Posterior vena cava (tissue), 2 donors: ENCODE measurements around the gene FBLN2. TPM values are rescaled to one million over a fixed set of nuclear protein-coding genes. Genes with fewer than 3 reads are reported as not detected.

Experiments used
- DNase-seq: peaks from one replicate; pipeline ENCODE4 v3.0.0-alpha.2; 2020; ENCODE audit warnings: low spot score
- intact Hi-C, 2 donors: fragments of 100-400 bp; cut with DNase I; formaldehyde crosslinking; loops; one replicate each; pipeline versions ENCODE4 v1.14.1 to v1.14.2; 2022 to 2023
- total RNA-seq, 2 donors: library from RNA; stranded (reverse); fragmentation: NEBNext Ultra II Directional; extraction: Animal tissue kit (Norgen Biotek cat#: 25700); gene quantifications; one replicate each; pipeline ENCODE4 v1.2.1, GENCODE V29; 2021
- donor health status: DM: yes; HTN: yes; CAD: no.
- donor health status: DM: yes; HTN: yes; CAD: no.

Gene FBLN2
- total RNA-seq, 2 donors from 2014 or later = 283 to 585 TPM

DNA sequence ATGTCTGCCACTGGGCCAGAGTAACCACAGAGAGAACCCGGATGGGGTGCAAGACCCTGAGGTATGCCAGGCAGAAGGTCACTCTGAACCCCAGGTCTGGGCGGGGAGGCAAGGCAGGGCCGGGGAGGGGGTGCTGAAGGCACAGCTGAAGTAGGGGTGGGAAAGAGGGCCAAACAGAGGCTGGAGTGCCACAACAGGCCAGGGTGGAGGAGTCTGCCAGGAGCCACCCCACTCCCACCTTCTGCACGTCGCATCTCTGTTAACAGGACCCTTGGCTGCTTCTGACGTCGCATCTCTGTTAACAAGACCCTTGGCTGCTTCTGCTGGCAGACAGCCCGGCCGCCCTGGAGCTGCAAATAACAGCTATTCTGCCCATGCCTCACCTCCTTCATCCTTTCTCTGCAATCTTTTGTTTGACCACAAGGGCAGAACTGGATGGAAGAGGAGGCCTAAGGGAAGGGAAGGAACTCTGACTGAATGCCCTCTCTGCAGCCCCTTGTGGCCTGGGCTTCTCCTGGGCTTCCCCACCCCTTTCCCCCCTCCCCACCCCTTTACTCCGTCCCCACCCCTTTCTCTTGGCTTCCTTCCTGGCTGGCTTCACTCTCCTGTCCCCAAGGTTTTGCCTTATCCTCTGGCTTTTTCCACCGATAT lies 20.6 kb upstream of the FBLN2 start:
- DNase-seq = peak; percentile 75
- intact Hi-C loops = no loop called here

DNA sequence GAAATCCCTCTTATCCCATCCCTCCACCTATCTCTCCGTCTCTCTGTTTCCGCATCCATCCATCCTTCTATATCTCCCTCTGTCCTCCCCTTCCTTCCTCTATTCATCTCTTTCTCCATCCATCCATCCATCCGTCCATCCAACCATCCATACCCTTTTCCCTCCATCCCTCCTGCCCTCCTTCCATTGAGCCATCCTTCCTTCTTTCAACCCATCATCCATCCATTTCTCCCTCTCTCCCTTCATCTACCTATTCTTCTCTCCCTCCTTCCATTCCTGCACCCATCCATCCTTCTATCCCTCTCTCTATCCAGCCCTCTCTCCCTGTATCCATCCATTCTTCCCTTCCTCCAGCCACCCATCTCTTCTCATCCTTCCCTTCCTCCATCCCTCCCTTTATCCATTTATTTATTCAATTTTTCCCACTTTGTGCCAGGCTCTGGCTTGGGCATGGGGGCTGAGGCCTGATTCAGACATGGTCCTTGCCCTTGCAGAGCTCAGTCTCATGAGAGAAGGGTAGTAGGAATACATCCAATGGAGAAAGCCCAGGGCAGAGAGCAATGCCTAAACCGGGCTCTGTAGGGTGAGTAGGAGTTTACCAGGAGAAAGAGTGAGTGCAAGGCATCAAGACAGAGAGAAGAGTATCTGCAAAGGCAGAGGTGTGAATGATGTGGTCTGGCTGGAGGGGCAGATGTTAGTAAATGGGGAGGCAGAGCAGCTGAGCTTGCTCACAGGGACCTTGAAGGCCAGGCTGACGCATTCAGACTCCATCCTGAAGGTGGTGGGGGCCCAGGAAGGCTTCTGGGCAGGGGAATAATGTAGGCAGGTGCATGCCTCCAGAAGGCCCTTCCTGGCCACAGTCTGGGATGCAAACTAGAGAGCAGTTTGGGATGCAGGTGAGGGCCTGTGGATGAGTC lies 19.5 kb upstream of the FBLN2 start:
- intact Hi-C loops = loop anchor here in 1 of 2 donors (5.0 kb wide), 1 partner anchor 872 kb away; no protein-coding TSS in a partner anchor
- peak; percentile 26 for DNase-seq

DNA sequence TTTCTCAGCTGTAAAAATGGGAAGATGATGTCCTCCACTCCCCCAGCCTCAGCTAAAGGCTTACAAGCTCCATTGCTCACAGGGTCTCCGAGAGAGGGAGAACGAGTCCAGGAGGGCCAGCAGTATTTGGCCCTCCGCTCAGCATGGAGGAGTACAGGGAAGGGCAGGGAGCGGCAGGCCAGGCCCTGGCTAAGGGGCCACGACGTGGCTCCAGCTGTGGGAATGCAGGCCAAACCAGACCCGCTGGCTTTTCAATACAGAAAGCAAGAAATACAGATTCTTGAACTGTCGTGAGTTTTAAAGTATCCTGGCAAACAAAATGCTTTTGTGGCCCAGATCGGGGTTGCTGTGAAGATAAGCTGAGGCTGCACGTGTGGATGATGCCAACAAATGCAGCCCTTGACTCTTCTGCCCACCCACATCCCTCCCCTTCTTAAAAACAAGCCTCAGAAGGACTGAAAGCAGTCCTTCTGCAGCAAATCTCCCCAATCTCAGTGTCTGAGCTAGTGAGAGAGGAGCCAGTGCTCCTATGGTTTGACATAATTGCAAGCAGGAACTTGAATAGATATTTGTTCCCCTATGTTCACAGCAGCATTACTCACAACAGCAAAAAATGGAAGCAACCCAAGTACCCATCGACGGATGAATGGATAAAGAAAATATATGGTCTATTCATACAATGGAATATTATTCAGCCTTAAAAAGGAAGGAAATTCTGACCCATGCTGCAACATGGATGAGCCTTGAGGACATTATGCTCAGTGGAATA lies 18.5 kb upstream of the FBLN2 start:
- intact Hi-C loops = loop anchor here in 1 of 2 donors (5.0 kb wide), 1 partner anchor 873 kb away; no protein-coding TSS in a partner anchor

DNA sequence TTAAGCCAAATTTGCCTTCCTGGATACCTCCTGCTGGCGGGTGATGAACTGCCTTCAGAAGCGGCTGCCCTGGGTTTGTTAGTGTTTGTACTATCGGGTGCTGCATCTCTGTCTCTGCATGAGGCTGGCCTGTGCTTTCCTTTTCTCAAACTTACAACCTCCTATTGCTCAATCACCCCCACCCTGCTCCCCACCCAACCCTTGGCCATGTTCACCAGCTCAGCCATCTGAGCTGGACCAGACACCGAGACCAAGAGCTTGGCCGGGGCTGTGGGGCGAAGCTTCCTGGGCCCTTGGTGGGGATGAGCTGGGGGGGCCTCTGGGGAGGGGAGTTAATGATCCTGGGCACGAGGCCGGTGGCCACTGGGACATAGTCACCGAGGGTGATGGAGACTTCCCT lies 16.8 kb upstream of the FBLN2 start:
- peak; percentile 88 for DNase-seq
- intact Hi-C loops = loop anchor here in 1 of 2 donors (1.0 to 5.0 kb wide), 2 partner anchors 110 to 875 kb away; no protein-coding TSS in a partner anchor

More for the DNA sequence above, 18.5 kb upstream of the FBLN2 start:
- DNase-seq = peak; percentile 70

DNA sequence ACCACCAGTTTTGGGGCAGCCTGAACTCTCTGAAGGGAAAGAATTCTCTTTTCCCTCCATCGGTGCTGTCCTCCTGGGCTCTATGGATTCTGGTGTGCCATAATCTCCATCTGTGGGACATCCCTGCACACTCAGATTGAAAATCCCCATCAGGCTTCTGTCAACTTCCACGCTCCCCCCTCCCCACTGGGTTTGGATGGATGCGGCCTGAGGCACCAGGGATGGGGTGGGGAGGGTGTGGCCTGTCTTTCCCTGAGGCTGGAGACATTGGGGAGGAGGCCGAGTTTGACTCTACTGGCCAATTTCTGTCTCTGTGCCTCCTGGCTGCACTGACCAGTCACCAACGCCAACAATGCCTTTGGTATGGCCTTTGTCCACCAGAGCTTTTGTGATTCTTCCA lies 16.3 kb upstream of the FBLN2 start:
- intact Hi-C loops = loop anchor here in 1 of 2 donors (1.0 to 5.0 kb wide), 2 partner anchors 110 to 875 kb away; no protein-coding TSS in a partner anchor
- DNase-seq = peak; percentile 82

DNA sequence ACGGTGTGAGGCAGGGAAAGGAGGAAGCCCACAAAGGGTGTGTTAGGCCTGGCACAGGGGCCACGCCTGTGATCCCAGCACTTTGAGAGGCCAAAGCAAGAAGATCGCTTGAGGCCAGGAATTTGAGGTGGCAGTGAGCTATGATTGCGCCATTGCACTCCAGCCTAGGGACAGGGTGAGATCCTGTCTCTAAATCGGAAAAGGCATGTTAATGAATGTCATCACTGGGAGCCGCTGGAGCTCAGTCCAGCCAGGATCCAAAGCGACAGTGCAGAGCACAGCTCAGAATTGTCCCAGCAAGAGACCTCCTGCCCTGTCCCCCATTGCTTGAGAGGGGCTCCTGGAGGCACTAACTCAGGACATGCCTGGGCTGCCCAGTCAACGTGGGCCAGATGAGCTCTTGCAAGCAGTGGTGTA lies 15.0 kb upstream of the FBLN2 start:
- intact Hi-C loops = loop anchor here in 1 of 2 donors (5.0 kb wide), 1 partner anchor 877 kb away; no protein-coding TSS in a partner anchor
- peak; percentile 66 for DNase-seq

DNA sequence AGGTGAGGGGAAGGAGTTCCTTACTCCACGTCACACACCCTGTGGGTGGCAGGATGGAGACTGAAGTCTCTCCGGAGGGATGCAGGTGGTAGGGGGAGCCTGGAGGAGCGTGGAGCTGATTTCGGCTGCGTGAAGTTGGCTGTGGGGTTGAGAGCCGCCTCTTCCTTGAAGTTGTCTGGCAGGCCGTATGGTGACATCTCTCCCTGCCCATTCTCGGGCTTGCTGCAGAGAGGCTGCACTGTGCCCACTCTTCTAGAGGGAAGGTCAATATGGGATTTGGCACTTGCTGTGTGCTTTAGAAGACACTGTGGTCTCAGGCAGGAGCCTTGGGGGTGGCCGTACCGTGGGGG lies 13.4 kb upstream of the FBLN2 start:
- intact Hi-C loops = no loop called here
- DNase-seq = no peak

DNA sequence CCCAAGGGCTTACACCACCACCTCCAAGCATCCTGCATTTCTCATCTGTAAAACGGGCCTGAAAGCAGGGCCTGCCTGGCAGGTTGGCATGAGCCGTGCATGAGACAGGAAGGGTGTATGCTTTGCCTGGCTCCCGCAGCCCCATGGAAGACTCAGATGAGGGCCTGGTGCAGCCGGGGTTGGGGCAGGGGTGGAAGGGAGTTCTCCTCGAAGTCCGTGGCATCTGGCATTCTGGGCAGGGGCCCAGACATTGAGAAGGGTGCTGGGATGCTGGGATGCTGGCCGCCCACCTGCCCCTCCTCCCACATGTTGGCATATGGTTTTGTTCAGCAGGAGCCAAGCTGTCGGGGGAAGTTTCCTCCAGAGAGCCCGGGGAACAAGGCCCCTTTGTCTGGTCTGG lies 13.0 kb upstream of the FBLN2 start:
- no peak for DNase-seq
- intact Hi-C loops = no loop called here

DNA sequence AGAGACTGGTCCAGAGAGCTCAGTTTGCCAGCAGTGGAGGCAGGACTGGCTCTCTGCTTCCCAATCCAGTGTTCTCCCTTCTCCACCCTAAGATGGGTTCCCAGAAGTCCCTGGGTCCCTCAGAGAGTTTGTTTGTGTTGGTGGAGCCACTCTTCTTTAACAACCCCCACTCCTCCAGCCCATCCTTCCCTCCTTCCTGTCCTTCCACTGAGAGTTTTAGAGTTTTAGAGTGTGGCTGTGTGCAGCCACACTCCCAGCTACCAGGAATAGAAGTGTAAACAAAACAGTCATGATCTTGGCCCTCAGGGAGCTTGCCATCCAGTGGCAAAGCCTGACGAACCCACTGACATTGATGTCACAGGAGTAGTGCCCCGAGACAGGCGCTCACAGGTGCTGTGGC lies 12.5 kb upstream of the FBLN2 start:
- DNase-seq = no peak
- intact Hi-C loops = no loop called here

DNA sequence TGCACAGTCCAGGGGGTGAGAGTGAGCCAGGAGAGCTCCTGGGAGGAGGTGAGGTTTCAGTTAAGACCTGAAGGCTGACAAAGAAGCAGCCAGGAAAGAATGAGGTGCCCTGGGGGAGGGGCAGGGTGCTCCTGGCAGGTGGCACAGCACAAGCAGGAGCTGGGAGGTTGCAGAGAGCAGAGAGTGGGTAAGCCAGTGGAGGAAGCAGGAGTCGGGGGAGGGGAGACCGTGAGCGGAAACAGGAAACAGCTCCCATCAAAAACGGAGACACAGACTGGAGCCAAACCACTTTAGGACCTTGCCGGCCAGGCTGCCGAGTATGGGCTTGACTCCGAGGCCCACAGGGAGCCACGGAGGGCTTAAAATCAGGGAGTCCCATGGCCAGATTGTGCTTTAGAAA lies 12.1 kb upstream of the FBLN2 start:
- intact Hi-C loops = no loop called here
- DNase-seq = peak; percentile 82

DNA sequence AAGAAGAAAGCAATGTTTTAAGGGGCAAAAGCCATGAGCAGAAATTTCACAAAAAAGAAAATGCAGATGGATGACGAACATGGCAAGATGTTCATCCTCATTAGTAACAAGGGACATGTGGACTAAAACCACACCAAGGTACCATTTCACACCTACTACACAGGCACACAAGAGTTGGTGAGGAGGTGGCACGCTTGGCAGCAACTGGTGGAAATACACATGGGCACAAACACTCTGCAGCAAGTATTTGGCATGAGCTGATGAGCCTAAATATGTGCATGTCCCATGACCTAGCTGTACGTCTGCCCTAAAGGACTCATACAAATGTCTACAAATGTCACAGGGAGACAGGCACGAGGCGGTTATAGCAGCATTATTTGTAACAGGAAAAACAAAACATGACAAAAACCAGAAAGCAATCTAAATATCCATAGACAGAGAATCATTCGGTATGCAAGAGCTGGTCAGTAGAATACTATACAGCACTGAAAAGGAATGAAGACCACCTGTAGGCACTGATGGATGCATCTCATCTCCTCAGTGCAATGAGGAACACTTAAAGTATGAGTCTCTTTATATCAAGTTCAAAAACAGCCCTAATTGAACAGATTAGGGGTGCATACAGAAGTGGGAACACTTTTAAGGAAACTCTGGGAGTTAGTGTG lies 11.5 kb upstream of the FBLN2 start:
- DNase-seq = no peak
- intact Hi-C loops = no loop called here

DNA sequence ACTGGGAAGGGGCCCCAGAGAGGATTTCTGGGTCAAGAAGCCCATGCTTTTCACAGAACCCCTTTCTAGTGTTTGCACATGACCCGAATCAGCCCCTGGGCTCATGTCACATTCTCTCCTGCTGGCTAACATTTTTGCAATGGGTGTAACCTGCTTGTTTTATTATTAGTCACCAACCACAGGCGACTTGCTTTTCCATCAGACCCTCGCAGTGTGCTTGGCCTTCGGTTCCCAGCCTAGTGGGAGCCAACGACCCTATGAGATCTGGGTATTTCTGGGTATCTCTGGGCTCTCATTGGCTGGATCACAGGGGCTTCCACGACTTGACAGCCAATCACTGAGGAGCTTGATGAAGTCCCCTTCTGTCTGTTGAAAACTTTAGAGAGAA lies 11.0 kb upstream of the FBLN2 start:
- DNase-seq = peak; percentile 84

DNA sequence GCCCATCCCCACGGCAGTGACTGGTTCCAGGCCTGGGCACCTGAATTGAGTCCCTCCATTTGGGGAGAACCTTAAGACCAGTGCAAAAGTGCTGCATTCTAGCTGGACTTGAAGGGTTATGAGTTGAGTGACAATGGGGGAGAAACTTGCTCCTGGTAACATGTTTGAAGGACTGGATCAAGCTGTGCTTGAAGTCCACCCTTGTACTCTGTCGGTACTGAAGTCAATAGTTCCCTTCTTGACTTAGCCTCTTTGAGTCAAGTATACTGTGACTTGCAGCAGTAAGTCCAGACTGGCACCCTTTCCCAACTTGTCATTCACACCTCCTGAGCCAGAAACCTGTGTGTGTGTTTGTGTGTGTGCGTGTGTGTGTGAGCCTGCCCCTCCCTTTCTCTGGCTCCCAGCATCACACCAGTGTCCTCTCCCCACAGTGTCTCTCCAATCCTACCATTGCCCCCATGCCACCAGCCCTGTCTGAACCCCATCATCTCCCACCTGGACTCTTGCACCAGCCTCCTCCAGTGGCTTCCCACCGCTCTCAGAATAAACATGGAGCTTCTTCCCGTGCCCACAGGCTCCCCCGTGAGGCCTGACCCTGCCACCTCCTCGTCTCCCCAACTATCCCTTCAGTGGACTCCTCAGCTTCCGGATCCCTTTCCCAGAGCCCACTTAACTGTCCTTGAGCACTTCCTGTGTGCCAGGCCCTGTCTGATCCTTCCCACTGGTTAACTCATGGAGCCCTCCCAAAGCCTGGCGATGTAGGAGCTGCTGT lies 10.2 kb upstream of the FBLN2 start:
- intact Hi-C loops = no loop called here
- no peak for DNase-seq

More for the DNA sequence above, 11.0 kb upstream of the FBLN2 start:
- intact Hi-C loops = no loop called here

DNA sequence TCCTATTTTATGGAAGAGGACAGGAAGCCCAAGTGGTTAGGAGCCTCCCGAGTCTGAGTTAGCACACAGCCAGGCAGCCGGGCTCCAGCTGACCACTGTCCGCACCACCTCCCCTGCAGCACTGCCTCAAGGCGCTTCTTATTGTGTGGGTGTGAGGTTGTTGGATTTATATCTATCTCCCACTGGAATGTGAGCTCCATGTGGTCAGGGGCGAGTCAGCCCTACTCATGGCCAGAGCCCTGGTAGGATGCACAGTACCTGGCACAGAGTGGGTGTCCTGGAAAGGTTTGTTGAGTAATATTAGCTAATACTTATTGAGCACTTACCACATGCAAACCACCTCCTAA lies 9.7 kb upstream of the FBLN2 start:
- no peak for DNase-seq
- intact Hi-C loops = no loop called here

DNA sequence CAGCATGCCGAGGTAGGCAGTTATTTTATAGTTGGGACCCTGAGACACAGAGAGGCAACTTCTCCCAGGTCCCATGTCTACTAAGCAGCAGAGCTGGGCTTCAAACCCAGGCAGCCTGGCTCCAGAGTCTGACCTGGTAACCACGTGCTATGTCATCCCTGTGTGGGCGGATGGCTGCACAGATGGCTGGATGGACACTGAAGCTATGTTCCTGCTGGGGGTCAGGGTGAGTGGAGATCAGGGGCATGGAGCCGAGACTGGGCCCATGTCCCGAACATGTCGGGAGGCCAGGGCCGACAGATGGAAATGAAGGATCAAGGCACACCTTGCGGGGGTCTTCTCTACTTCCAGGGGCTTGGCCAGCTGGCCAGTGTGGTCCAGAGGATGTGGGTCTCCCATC lies 9.3 kb upstream of the FBLN2 start:
- intact Hi-C loops = no loop called here
- peak; percentile 64 for DNase-seq

DNA sequence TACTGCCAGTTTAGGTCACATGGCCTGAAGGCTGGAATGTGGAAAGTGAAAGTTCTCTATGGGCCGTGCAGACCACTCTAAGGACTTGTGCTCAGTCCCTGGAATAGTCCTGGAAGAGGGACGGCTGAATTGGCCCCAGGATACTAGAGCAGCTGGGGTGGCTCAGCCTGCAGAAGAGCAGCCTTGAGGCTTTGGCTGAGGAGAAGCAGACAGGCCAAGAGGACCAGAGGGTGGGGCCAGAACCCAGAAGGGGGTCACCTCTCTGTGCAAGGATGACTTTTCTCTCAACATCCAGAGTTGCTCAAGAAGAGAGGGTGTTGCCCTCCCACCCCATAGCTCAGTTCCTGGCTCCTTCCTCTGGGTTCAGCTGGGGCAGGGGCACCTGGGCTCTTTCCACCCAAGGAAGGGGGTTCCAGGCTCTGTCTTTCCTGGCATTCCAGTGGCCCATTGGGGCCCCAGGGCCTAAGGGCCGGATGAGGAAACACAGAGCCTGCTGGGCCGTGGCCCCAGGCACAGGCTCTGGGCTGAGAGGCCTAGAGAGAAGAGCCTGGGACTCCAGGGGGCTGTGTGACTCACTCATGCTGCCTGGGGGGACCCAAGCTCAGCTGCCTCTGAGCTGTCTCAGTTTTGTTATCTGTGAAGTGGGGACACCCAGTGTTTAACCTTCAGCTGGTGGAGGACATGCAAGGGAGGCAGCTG lies 8.5 kb upstream of the FBLN2 start:
- no peak for DNase-seq

DNA sequence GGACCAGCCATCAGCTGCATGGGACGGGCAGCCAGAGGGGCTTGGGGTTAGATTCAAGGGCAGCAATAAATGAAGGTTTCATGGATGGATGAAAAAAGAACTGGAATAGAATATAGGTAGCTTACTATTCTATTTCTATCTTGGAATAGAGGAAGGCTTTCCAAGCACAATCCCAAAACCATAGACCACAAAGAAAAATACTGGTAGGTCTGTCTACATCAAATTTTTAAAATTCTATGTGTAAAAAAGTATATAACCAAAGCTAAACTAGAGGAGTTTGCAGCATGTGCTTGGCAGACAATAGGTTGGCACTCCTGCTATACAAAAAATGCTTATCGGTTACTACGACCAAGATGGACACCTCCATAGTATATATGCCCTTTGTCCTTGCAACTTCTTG lies 7.2 kb upstream of the FBLN2 start:
- intact Hi-C loops = no loop called here
- no peak for DNase-seq

More for the DNA sequence above, 8.5 kb upstream of the FBLN2 start:
- intact Hi-C loops = no loop called here

DNA sequence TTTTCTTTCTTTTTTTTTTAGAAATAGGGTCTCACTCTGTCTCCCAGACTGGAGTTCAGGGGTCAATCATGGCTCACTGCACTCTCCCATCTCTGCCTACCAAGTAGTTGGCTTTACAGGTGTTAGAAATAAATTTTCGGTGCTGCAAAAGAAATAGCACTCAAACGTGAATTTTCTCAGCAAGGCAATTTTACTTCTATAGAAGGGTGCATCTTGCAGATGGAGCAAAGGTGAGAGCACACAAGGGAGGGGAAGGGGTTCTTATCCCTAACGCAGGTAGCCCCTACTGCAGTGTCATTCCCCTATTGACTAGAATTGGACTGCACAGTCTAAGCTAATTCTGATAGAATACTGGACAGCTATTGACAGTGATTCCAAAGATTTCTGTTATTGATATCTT lies 6.8 kb upstream of the FBLN2 start:
- intact Hi-C loops = no loop called here
- no peak for DNase-seq
